ENCODE data around the gene TBC1D7.
A peak's percentile ranks its signal among the peaks of the same experiment; 100 is the strongest.
"Not testable (repeated sequence)": the region's sequence is repeated elsewhere in the genome, so short reads cannot be mapped to it uniquely, and the experiment has no call there.

Gene TBC1D7

DNA sequence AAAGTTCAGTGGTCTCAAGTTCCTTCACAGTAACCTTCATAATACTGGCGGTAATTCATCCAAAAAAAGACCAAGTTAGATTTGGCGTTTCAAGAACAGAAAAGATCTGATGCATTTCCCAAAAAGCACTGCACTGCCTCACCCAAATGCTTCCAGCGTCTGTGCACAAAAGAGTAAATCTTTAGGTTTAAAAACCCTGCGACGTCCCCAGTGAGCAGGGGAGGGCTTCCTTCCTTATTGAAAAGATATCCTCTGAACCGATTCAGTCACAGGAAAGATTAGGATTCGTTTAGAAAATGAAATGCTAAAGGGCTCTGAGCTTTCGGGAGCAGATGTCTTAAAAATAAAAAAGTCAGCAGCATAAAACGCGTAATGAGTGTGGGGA is 654 bp downstream of the TBC1D7 start:
- Histone ChIP-seq H3K27me3 (replicated peaks; ENCODE audit: control insufficient read depth, insufficient read depth, low read length) (no peaks in the 10 kb centered on the region), H3K36me3 (ENCODE audit: control insufficient read depth, insufficient read depth, low read length) (no peaks in the 10 kb centered on the region; the same call in none of the 2 replicates), H3K4me3 (replicated peaks; ENCODE audit: low read depth, low read length) (peak overlapping the region; percentile 81)
- TF ChIP-seq, protein P1, sequence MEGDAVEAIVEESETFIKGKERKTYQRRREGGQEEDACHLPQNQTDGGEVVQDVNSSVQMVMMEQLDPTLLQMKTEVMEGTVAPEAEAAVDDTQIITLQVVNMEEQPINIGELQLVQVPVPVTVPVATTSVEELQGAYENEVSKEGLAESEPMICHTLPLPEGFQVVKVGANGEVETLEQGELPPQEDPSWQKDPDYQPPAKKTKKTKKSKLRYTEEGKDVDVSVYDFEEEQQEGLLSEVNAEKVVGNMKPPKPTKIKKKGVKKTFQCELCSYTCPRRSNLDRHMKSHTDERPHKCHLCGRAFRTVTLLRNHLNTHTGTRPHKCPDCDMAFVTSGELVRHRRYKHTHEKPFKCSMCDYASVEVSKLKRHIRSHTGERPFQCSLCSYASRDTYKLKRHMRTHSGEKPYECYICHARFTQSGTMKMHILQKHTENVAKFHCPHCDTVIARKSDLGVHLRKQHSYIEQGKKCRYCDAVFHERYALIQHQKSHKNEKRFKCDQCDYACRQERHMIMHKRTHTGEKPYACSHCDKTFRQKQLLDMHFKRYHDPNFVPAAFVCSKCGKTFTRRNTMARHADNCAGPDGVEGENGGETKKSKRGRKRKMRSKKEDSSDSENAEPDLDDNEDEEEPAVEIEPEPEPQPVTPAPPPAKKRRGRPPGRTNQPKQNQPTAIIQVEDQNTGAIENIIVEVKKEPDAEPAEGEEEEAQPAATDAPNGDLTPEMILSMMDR (IDR thresholded peaks at IDR 0.05; ENCODE audit: insufficient read depth, low read length, poor library complexity, severe bottlenecking) = no peak
- DNase-seq (ENCODE audit: extremely low read depth, insufficient read length) = peak; percentile 32

DNA sequence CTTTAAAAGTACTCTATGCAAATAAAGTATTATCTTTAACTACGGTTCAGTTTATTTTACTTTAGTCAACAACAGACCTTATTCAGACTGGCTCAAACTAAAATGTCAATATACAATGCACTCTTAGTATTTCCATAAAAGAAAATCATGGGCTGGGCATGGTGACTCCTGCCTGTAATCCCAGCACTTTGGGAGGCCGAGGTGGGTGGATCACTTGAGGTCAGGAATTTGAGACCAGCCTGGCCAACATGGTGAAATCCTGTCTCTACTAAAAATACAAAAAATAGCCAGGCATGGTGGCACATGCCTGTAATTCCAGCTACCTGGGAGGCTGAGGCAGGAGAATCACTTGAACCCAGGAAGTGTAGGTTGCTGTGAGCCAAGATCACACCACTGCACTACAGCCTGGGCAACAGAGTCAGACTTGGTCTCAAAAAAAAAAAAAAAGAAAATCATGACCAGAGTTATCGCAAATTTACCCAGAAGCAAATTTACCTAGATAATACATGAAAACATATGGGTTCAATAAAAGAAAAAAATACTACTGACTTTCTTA is 2.2 kb downstream of the TBC1D7 start:
- not testable (repeated sequence) for DNase-seq (ENCODE audit: extremely low read depth, insufficient read length); H3K36me3 ChIP-seq (ENCODE audit: control insufficient read depth, insufficient read depth, low read length); H3K27me3 ChIP-seq (replicated peaks; ENCODE audit: control insufficient read depth, insufficient read depth, low read length); H3K4me3 ChIP-seq (replicated peaks; ENCODE audit: low read depth, low read length)

DNA sequence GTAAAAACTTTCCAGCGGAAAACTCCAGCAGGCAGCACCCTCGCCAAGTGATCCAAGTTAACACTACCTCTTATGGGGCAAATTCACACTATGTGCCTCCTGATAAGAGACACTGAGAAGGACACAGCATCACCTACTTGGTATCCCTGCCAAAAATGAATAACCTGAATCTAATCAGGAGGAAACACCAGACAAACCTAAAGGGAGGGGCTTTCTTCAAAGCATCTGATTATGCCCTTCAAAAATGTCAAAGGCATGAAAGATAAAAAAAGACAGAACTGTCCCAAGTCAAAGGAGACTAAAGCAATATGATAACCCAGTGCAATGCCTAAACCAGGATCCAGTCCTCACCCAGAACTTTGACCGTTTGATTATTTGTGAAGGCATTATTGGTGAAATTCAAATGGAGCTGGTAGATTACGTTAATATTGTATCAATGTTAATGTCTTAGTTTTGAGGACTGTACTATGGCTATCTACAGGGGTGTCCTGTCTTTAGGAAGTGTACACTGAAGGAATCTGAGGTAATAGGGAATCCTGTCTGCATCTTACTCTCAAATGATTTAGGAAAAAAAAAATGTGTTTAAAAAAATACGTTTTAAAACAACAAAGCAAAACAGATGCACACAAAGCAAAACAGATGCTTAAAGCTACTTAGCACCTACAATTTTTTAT is 8.3 kb downstream of the TBC1D7 start:
- Histone ChIP-seq H3K4me3 (replicated peaks; ENCODE audit: low read depth, low read length) (no peak overlapping the region), H3K36me3 (ENCODE audit: control insufficient read depth, insufficient read depth, low read length) (peaks cover 18% of the 10 kb centered on the region), H3K27me3 (replicated peaks; ENCODE audit: control insufficient read depth, insufficient read depth, low read length) (no peaks in the 10 kb centered on the region)
- no peak for DNase-seq (ENCODE audit: extremely low read depth, insufficient read length)
- TF ChIP-seq, protein P1 (IDR thresholded peaks at IDR 0.05; ENCODE audit: insufficient read depth, low read length, poor library complexity, severe bottlenecking) = no peak

DNA sequence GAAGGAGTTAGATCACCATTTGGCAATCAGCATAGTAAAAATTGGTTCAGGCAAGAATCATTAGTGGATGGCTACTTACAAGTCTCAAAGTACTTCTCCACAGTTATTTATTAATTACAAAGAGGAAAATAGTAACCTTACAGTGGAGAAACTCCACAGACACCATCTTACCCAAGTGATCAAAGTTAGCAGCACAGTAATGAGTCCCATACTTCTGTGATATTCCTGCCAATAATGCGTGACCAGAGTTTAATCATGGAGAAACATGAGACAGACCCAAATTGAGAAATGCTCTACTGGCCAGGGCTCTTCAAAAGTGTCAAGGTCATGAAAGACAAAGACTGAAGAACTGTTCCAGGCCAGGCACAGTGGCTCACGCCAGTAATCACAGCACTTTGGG is 9.5 kb downstream of the TBC1D7 start:
- Histone ChIP-seq H3K36me3 (ENCODE audit: control insufficient read depth, insufficient read depth, low read length) (peaks cover 20% of the 10 kb centered on the region), H3K4me3 (replicated peaks; ENCODE audit: low read depth, low read length) (no peak overlapping the region), H3K27me3 (replicated peaks; ENCODE audit: control insufficient read depth, insufficient read depth, low read length) (no peaks in the 10 kb centered on the region)
- TF ChIP-seq, protein P1 (IDR thresholded peaks at IDR 0.05; ENCODE audit: insufficient read depth, low read length, poor library complexity, severe bottlenecking) = no peak
- no peak for DNase-seq (ENCODE audit: extremely low read depth, insufficient read length)

DNA sequence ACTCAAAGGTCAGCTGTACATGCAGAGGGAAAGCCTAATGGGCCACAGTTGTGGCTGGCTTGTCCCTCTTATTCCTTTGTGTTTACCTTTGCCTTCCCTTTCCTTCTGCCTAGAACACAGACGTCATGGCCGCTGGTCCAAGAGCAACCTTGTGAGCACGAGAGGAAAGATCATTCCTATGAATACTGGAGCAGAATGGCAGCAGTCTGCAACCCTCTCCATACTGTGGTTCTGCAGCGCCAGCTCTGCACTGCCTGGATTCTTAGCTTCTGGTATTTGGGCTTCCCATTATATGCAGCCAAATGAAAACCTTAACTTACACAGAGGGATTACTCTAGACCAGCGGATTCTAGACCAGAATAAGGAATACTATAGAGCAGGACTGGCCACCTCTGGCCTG is 12.4 kb downstream of the TBC1D7 start:
- H3K36me3 ChIP-seq (ENCODE audit: control insufficient read depth, insufficient read depth, low read length) = peaks cover 21% of the 10 kb centered on the region
- TF ChIP-seq, protein P1 (IDR thresholded peaks at IDR 0.05; ENCODE audit: insufficient read depth, low read length, poor library complexity, severe bottlenecking) = no peak
- no peaks in the 10 kb centered on the region for H3K27me3 ChIP-seq (replicated peaks; ENCODE audit: control insufficient read depth, insufficient read depth, low read length)

DNA sequence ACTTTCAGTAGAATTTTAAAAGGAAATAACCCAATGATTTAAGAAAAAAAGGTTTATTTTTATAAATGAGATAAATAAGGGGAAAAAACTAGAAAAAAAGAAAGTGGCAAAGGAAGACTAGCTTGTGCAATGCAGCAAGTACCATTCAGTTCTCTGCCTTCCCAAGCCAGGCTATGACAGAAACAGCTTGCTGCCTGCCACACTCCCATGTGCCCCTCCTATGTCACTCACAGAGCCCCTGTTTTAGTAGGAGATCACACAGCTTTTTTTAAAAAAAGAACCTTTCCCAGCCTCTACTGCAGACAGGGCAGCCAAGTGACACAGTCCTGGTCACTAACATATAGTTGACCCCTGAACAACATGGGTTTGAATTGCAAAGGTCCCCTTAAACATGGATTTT is 13.5 kb downstream of the TBC1D7 start:
- Histone ChIP-seq H3K27me3 (replicated peaks; ENCODE audit: control insufficient read depth, insufficient read depth, low read length) (no peaks in the 10 kb centered on the region), H3K36me3 (ENCODE audit: control insufficient read depth, insufficient read depth, low read length) (peaks cover 15% of the 10 kb centered on the region), H3K4me3 (replicated peaks; ENCODE audit: low read depth, low read length) (no peak overlapping the region)
- TF ChIP-seq, protein P1 (IDR thresholded peaks at IDR 0.05; ENCODE audit: insufficient read depth, low read length, poor library complexity, severe bottlenecking) = no peak
- DNase-seq (ENCODE audit: extremely low read depth, insufficient read length) = no peak

More for the DNA sequence above, 12.4 kb downstream of the TBC1D7 start:
- DNase-seq (ENCODE audit: extremely low read depth, insufficient read length) = no peak
- no peak overlapping the region for H3K4me3 ChIP-seq (replicated peaks; ENCODE audit: low read depth, low read length)
